Lung (tissue), 12 donors: ENCODE measurements around the gene UNC93A. TPM values are rescaled to one million over a fixed set of nuclear protein-coding genes. Genes with fewer than 3 reads are reported as not detected.
"Not testable (repeated sequence)": the region's sequence is repeated elsewhere in the genome, so short reads cannot be mapped to it uniquely, and the experiment has no call there.

Experiments
- ATAC-seq: fragments of 200-7000 bp; cut with Tn5 transposase; one replicate; pipeline ENCODE4 v1.9.1; 2020; ENCODE audit warnings: moderate number of reproducible peaks; ENCODE audit not compliant: insufficient read depth, low FRiP score
- DNase-seq, 3 donors: peaks; one replicate each; pipeline ENCODE4 v3.0.0-alpha.2; 2013 to 2017
- H3K27ac ChIP-seq, 2 donors: one replicate each; pipeline ENCODE4 v1.5.1; 2013; ENCODE audit warnings: mild to moderate bottlenecking in 2 of 2, moderate library complexity in 2 of 2, control low read depth in 1 of 2, inconsistent platforms in 1 of 2, low read depth in 1 of 2, low read length in 1 of 2
- H3K27me3 ChIP-seq, 3 donors: one replicate each; pipeline ENCODE4 v1.5.1; 2013; ENCODE audit warnings: low read length in 2 of 3; ENCODE audit not compliant: control insufficient read depth in 3 of 3, insufficient read depth in 3 of 3
- H3K36me3 ChIP-seq, 4 donors: one replicate each; pipeline ENCODE4 v1.5.1; 2013; ENCODE audit warnings: low read length in 4 of 4, mild to moderate bottlenecking in 1 of 4, moderate library complexity in 1 of 4; ENCODE audit not compliant: control insufficient read depth in 4 of 4, insufficient read depth in 4 of 4
- H3K4me1 ChIP-seq, 5 donors: one replicate each; pipeline ENCODE4 v1.5.1; 2013; ENCODE audit warnings: low read length in 5 of 5, mild to moderate bottlenecking in 2 of 5, moderate library complexity in 1 of 5; ENCODE audit not compliant: control insufficient read depth in 5 of 5, insufficient read depth in 5 of 5
- H3K4me3 ChIP-seq: one replicate; pipeline ENCODE4 v1.5.1; 2013; ENCODE audit warnings: mild to moderate bottlenecking, control low read depth, moderate library complexity
- H3K9ac ChIP-seq, 2 donors: one replicate each; pipeline ENCODE4 v1.5.1; 2013; ENCODE audit warnings: low read length in 2 of 2, control low read depth in 1 of 2; ENCODE audit not compliant: insufficient read depth in 1 of 2
- H3K9me3 ChIP-seq, 4 donors: one replicate each; pipeline ENCODE4 v1.5.1; 2013; ENCODE audit warnings: low read length in 3 of 4, mild to moderate bottlenecking in 1 of 4, moderate library complexity in 1 of 4; ENCODE audit not compliant: control insufficient read depth in 4 of 4, insufficient read depth in 3 of 4
- CTCF ChIP-seq: IDR thresholded peaks from 2 replicates; pipeline ENCODE4 v1.5.1; 2012; ENCODE audit warnings: mild to moderate bottlenecking; ENCODE audit errors: control extremely low read depth, extremely low read depth
- whole genome bisulfite sequencing, 2 donors: extraction: QIAGEN DNeasy Blood & Tissue Kit; methylation state at CpG; one replicate each; pipeline ENCODE4 v1.1.7; 2013; 5-methylcytosine and 5-hydroxymethylcytosine counted together
- polyA plus RNA-seq, 2 donors: library from polyadenylated mRNA; stranded (reverse); fragments of 200-250 nt; gene quantifications; one replicate each; pipeline ENCODE4 v1.2.1, GENCODE V29; 2013
- total RNA-seq, 2 donors: library from RNA; depleted of rRNA in 1 of 2; stranded (reverse); fragments of >200 nt in 1 of 2; gene quantifications; one replicate each; pipeline ENCODE4 v1.2.1, GENCODE V29; 2014 to 2021
- donor health status: control.
- donor health status: control.
- donor health status: Bipolar disorder and iron deficiency.
- donor health status: healthy.
- donor health status: DM: yes; HTN: yes; CAD: no.

The UNC93A gene
- total and polyA plus RNA-seq, 4 donors = not detected

DNA sequence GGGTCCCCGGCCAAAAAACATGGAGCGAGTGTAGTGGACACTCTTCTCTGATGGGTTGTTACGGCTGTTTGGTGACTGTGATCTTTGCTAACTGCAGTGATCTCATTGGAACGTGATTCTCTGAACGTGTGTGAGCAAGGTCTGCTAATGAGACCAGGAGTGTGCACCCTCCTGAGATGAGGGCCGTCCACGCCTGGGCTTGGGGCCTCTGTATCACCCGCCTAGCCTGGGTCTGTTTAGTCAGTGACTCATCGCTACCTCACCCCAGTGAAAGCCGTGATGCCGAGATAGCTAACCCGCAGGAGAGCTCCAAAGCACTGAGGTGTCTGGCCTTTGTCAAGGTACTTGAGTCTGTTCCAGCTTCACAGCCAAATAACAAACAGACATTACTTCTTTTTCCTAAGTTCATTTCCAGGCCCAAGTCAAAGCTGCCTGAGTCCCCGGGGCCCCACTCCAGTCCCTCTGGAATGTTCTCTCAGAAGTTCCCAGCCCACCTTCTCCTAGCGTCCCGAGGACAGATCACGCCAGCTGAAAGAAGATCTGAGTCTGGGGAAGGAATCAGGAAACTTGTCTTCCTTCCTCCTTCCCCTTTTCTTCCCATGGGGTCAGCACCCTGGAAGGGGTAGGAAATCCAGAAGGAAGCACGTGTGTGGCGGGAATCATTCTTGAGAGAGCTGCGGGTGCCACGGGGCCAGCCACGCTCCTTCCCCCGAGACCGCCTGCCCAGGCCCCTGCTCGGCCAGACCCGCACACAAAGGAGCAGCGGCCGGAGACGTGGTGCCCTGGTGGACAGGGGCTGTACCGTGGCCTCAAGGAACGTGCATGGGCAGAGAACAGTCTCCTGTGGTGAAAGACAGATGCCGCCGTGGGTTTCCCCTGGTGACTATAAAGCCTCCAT lies 29.0 kb downstream of the UNC93A start:
- ATAC-seq, DNase-seq: not testable (repeated sequence)
- WGBS, 2 donors = 91 to 97% methylated on average over 6 to 25 of the region's 32 CpGs

GRCh38 chr6:167320754-167321056 lies 29.6 kb downstream of the UNC93A start:
- H3K4me1 ChIP-seq, DNase-seq, H3K4me3 ChIP-seq, H3K9ac ChIP-seq, H3K27me3 ChIP-seq, H3K27ac ChIP-seq, ATAC-seq, H3K36me3 ChIP-seq, H3K9me3 ChIP-seq: not testable (repeated sequence)
- WGBS, 2 donors = 73 to 91% methylated on average over 4 to 11 of the region's 13 CpGs

More for the DNA sequence above, 29.0 kb downstream of the UNC93A start:
- H3K9me3 ChIP-seq, H3K36me3 ChIP-seq, H3K4me1 ChIP-seq, H3K4me3 ChIP-seq, H3K27me3 ChIP-seq, H3K9ac ChIP-seq, H3K27ac ChIP-seq: not testable (repeated sequence)

- H3K4me1 ChIP-seq, H3K9ac ChIP-seq, H3K4me3 ChIP-seq, H3K27ac ChIP-seq, ATAC-seq, H3K36me3 ChIP-seq, H3K27me3 ChIP-seq, H3K9me3 ChIP-seq, DNase-seq: not testable (repeated sequence)
- WGBS, 2 donors = 64 to 83% methylated on average over 6 to 9 of the region's 9 CpGs
Observed at GRCh38 chr6:167321185-167321584, 30.1 kb downstream of the UNC93A start.

- Histone ChIP-seq H3K27ac (no peak overlapping the region), H3K9me3 (no peaks in the 10 kb centered on the region), H3K27me3 (no peaks in the 10 kb centered on the region), H3K9ac (no peak overlapping the region), H3K36me3 (no peaks in the 10 kb centered on the region), H3K4me3 (no peak overlapping the region), H3K4me1 (peaks cover 0 to 3% (median 0%) of the 10 kb centered on the region in 5 donors)
- ATAC-seq = no peak
- WGBS, 2 donors = 83 to 89% methylated on average over 7 of the region's 7 CpGs
- no peak for TF ChIP-seq CTCF
- DNase-seq = no peak
Observed at GRCh38 chr6:167323111-167323510, 32.0 kb downstream of the UNC93A start.

GRCh38 chr6:167324111-167324510 lies 33.0 kb downstream of the UNC93A start:
- WGBS, 2 donors = 83 to 84% methylated on average over 10 of the region's 10 CpGs
- DNase-seq (no peak), ATAC-seq (no peak)
- no peaks in the 10 kb centered on the region for H3K27me3 ChIP-seq
- no peak overlapping the region for H3K27ac ChIP-seq
- H3K4me1 ChIP-seq = peaks cover 0 to 3% (median 0%) of the 10 kb centered on the region in 5 donors
- H3K4me3 ChIP-seq = no peak overlapping the region
- no peaks in the 10 kb centered on the region for H3K36me3 ChIP-seq
- H3K9ac ChIP-seq = no peak overlapping the region
- TF ChIP-seq CTCF = no peak
- no peaks in the 10 kb centered on the region for H3K9me3 ChIP-seq
